Ovary (tissue), 9 donors: ENCODE results near the gene TNIK. TPM values are rescaled to one million over a fixed set of nuclear protein-coding genes. Genes with fewer than 3 reads are reported as not detected.
"Not testable (repeated sequence)": the region's sequence is repeated elsewhere in the genome, so short reads cannot be mapped to it uniquely, and the experiment has no call there.

Experiments used
- DNase-seq, 5 donors: peaks; one replicate each; pipeline ENCODE4 v3.0.0-alpha.2; 2019 to 2020
- H3K27ac ChIP-seq, 2 donors: fragments of 200-600 bp; one replicate each; pipeline versions ENCODE4 v1.5.1 to v1.8.0; 2019 to 2022
- H3K27me3 ChIP-seq: fragments of 200-600 bp; one replicate; pipeline ENCODE4 v1.8.0; 2022
- H3K36me3 ChIP-seq: fragments of 200-600 bp; sonication (generic); one replicate; pipeline ENCODE4 v1.5.1; 2019
- H3K4me1 ChIP-seq: one replicate; pipeline ENCODE4 v1.8.1; 2013; ENCODE audit warnings: mild to moderate bottlenecking, moderate library complexity; ENCODE audit not compliant: insufficient read depth
- H3K4me3 ChIP-seq: fragments of 200-600 bp; sonication (generic); one replicate; pipeline ENCODE4 v1.5.1; 2017
- H3K9me3 ChIP-seq, 2 donors: fragments of 200-600 bp in 1 of 2; sonication (generic) in 1 of 2; one replicate each; pipeline versions ENCODE4 v1.5.1 to v1.8.1; 2013 to 2019; ENCODE audit warnings: mild to moderate bottlenecking in 1 of 2, moderate library complexity in 1 of 2
- EP300 ChIP-seq: sonication (generic); formaldehyde crosslinking; IDR thresholded peaks from one replicate; pipeline ENCODE4 v1.6.1; 2017; ENCODE audit warnings: antibody characterized with exemption
- POLR2A ChIP-seq: fragments of 450-650 bp; IDR thresholded peaks from one replicate; pipeline ENCODE4 v1.6.1; 2017; ENCODE audit warnings: antibody characterized with exemption, mild to moderate bottlenecking, moderate library complexity
- WGBS, 3 donors: extraction: QIAGEN DNeasy Blood & Tissue Kit in 1 of 3; methylation state at CpG; one replicate each; pipeline versions ENCODE4 v1.1.5 to v1.1.7; 2013 to 2017; 5-methylcytosine and 5-hydroxymethylcytosine counted together
- intact Hi-C, 4 donors: fragments of 100-400 bp; cut with DNase I; formaldehyde crosslinking; loops; one replicate each; pipeline versions ENCODE4 v1.11.0 to v1.15.1; 2022 to 2023
- polyA plus RNA-seq, 2 donors: library from polyadenylated mRNA; stranded (reverse); fragments of 200-250 nt in 1 of 2; fragments of 350-450 nt in 1 of 2; fragmentation: Illumina TruSeq in 1 of 2; extraction: RNeasy Lipid Tissue Mini Kit (QIAGEN cat#74804) in 1 of 2; gene quantifications; one replicate each; pipeline ENCODE4 v1.2.3, GENCODE V29; 2013 to 2014
- total RNA-seq, 7 donors: library from RNA; depleted of rRNA in 2 of 7; stranded (reverse); fragments of >200 nt in 2 of 7; fragmentation: NEBNext Ultra II Directional in 3 of 7; extraction: Animal tissue kit (Norgen Biotek cat#: 25700) in 3 of 7; gene quantifications; one replicate each; pipeline versions ENCODE4 v1.1.0 to v1.2.4, GENCODE V29; 2016 to 2023
- TF ChIP-seq, protein P1 (sequence below), 3 donors: fragments of 450-650 bp in 2 of 3; fragments of 200-600 bp in 1 of 3; IDR thresholded peaks; one replicate each; pipeline versions ENCODE4 v1.5.1 to v1.8.0; 2016 to 2022; ENCODE audit warnings: antibody characterized with exemption in 3 of 3, mild to moderate bottlenecking in 1 of 3
- donor health status: DM: no; HTN: no; CAD: no; lungs with moderate emphysema.
- donor health status: DM: no; HTN: no; CAD: no.
- donor health status: Bipolar disorder and iron deficiency.
- donor health status: DM: yes; HTN: yes; CAD: no.
- donor health status: DM: no; HTN: no; CAD: no.
- donor health status: DM: yes; HTN: yes; CAD: no.

The TNIK gene
- total and polyA plus RNA-seq, 9 donors: 1.1 to 9.5 (median 4.5) TPM

DNA sequence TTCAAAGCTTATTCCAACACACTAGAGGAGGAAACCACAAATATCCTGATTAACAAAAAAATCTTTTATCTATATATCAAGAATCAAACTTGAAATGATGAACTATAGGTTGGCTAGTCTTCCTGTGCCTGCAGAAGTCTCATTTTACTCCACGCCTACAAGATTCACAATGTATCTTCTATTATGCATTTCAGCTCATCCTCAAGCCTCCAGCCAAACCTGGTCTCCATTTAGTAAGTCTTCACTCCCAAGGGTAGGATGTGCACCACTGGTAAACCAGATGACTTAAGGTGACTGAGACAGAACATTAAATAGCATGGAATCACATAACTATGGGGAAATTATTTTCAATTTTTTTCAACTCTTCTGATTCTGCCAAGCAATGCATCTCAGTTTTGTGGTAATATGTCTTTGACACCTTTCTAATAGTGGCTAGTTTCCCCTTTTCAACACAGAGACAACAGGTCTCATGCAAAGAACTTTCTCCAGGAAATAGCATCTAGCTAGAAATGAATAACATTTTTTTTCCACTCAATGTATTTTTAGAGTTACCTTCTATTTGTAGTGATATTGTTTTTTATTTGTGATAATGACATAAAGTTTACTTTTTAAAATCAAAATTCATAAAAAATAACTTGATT lies 166.9 kb downstream of the TNIK start:
- H3K4me1 ChIP-seq: peaks cover 3% of the 10 kb centered on the region
- H3K4me3 ChIP-seq: no peak overlapping the region
- 94 to 98% (median 97%) methylated on average over 1 of the region's 1 CpG for WGBS, 3 donors
- intact Hi-C loops: no loop called here
- no peak overlapping the region for H3K27ac ChIP-seq
- no peaks in the 10 kb centered on the region for H3K27me3 ChIP-seq
- no peak for DNase-seq
- TF ChIP-seq, protein P1, sequence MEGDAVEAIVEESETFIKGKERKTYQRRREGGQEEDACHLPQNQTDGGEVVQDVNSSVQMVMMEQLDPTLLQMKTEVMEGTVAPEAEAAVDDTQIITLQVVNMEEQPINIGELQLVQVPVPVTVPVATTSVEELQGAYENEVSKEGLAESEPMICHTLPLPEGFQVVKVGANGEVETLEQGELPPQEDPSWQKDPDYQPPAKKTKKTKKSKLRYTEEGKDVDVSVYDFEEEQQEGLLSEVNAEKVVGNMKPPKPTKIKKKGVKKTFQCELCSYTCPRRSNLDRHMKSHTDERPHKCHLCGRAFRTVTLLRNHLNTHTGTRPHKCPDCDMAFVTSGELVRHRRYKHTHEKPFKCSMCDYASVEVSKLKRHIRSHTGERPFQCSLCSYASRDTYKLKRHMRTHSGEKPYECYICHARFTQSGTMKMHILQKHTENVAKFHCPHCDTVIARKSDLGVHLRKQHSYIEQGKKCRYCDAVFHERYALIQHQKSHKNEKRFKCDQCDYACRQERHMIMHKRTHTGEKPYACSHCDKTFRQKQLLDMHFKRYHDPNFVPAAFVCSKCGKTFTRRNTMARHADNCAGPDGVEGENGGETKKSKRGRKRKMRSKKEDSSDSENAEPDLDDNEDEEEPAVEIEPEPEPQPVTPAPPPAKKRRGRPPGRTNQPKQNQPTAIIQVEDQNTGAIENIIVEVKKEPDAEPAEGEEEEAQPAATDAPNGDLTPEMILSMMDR (IDR thresholded peaks at IDR 0.05): no peak
- TF ChIP-seq EP300 (no peak), POLR2A (no peak)
- H3K9me3 ChIP-seq: no peaks in the 10 kb centered on the region
- no peaks in the 10 kb centered on the region for H3K36me3 ChIP-seq

DNA sequence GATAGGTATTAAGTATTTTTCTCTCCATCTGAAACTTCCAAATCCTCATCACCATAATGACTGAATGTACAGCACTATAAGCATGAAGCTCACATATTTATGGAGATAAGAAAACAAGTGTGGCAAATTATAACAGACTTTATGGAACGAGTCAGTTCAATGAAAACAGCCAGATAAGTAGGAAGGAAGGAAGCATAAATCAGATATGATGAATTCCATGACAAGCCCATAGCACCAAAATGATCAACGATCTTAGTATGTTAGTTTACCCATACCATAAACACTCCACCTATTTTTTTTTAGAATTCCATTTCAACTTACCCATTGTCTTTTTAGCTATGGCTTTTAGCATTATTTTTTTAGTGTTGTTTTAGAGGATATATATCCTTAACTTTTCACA lies 169.5 kb downstream of the TNIK start:
- Histone ChIP-seq H3K4me1 (peaks cover 2% of the 10 kb centered on the region), H3K27me3 (no peaks in the 10 kb centered on the region), H3K27ac (no peak overlapping the region), H3K4me3 (no peak overlapping the region), H3K36me3 (no peaks in the 10 kb centered on the region), H3K9me3 (no peaks in the 10 kb centered on the region)
- TF ChIP-seq EP300 (no peak), POLR2A (no peak)
- TF ChIP-seq, protein P1 (IDR thresholded peaks at IDR 0.05): no peak
- intact Hi-C loops: no loop called here
- WGBS, 3 donors: 39 to 43% (median 43%) methylated on average over 2 of the region's 2 CpGs
- DNase-seq: no peak

DNA sequence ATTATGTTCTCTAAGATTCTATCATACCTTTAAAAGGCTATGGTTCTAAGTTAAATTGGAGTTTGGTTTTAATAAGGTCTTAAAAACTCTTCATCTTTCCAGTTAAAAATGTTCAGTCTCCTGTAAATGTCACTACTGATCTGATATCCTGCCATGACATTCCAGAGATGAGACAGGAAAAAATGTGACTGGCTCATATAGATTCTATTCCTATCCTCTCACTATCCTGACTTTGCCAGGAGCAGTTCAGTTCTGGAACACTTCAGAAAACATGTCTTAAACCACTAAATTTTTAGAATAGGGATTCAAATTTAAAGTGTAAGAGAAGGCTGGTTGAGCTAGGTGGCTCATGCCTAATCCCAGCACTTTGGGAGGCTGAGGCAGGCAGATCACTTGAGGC lies 170.9 kb downstream of the TNIK start:
- intact Hi-C loops: no loop called here
- TF ChIP-seq, protein P1 (IDR thresholded peaks at IDR 0.05): no peak
- TF ChIP-seq POLR2A (no peak), EP300 (no peak)
- DNase-seq: no peak
- Histone ChIP-seq H3K9me3 (no peaks in the 10 kb centered on the region), H3K4me1 (no peaks in the 10 kb centered on the region), H3K36me3 (no peaks in the 10 kb centered on the region), H3K4me3 (no peak overlapping the region), H3K27me3 (no peaks in the 10 kb centered on the region), H3K27ac (no peak overlapping the region)

DNA sequence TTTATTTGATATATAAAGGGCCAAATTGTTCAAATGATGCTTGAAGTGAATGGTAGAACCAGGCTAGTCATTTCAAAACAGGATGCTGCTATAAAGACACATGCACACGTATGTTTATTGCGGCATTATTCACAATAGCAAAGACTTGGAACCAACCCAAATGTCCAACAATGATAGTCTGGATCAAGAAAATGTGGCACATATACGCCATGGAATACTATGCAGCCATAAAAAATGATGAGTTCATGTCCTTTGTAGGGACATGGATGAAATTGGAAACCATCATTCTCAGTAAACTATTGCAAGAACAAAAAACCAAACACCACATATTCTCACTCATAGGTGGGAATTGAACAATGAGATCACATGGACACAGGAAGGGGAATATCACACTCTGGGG lies 172.4 kb downstream of the TNIK start:
- intact Hi-C loops, H3K27ac ChIP-seq, H3K4me1 ChIP-seq, H3K9me3 ChIP-seq, H3K4me3 ChIP-seq, DNase-seq, H3K36me3 ChIP-seq, H3K27me3 ChIP-seq: not testable (repeated sequence)
- WGBS, 3 donors: 88 to 94% (median 93%) methylated on average over 3 of the region's 3 CpGs

DNA sequence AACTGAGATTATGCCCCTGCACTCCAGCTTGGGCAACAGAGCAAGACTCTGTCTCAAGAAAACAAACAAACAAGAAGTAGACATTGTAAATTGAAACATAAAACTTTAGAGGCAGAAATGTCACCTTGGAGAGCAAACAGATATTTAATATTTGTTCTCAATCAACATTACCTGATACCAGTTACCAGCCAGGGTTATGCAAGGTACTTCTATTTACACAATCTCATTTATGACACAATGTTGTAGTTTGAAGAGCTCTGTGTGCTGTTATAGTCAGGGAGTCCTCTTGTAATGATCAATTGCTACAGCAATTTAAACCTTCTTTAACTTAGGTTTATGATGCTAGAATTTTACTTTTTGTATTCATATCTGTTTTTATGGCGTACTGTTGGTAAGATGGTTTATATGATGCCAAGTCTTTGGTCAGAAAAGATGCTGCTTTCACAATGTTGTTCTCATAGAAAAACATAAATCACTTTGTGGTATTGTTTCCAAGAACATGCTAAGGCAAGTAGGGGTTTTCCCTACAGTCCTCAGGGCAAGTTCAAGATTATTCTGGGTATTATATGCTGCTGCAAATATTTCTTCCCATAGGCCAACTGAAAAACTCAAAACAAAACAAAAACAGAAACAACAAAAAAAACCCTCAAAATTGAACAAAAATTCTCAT lies 173.5 kb downstream of the TNIK start:
- Histone ChIP-seq H3K27ac (no peak overlapping the region), H3K4me1 (peaks cover 2% of the 10 kb centered on the region)

More for the DNA sequence above, 173.5 kb downstream of the TNIK start:
- H3K9me3 ChIP-seq: no peaks in the 10 kb centered on the region
- no peak overlapping the region for H3K4me3 ChIP-seq
- intact Hi-C loops: no loop called here
- H3K27me3 ChIP-seq: no peaks in the 10 kb centered on the region
- TF ChIP-seq EP300 (no peak), POLR2A (no peak)
- TF ChIP-seq, protein P1 (IDR thresholded peaks at IDR 0.05): no peak
- DNase-seq: no peak
- H3K36me3 ChIP-seq: no peaks in the 10 kb centered on the region
- 79 to 93% (median 87%) methylated on average over 1 of the region's 1 CpG for WGBS, 3 donors
